HEK293T (cell line): ENCODE data around the gene SLC20A1.
"Not testable (repeated sequence)": the region's sequence is repeated elsewhere in the genome, so short reads cannot be mapped to it uniquely, and the experiment has no call there.

ENCODE experiments used
- CTCF ChIA-PET: fragments of 350-600 bp; formaldehyde crosslinking; extraction: SDS; loops from one replicate; lab custom pipeline; 2021; ENCODE audit warnings: antibody characterized with exemption, inconsistent platforms; lab: Yijun Ruan, JAX
- POLR2A ChIA-PET: fragments of 350-600 bp; formaldehyde crosslinking; extraction: SDS; loops from one replicate; lab custom pipeline; 2020; ENCODE audit warnings: antibody characterized with exemption, inconsistent platforms; lab: Yijun Ruan, JAX
- DNase-seq: peaks from one replicate; pipeline ENCODE4 v3.0.0; 2012; ENCODE audit warnings: mixed read lengths; ENCODE audit errors: extremely low spot score
- ARNT ChIP-seq: fragments of 450-650 bp; IDR thresholded peaks from 2 replicates; pipeline ENCODE4 v1.6.1; 2017; ENCODE audit warnings: mild to moderate bottlenecking
- BHLHE40 ChIP-seq: fragments of 450-650 bp; IDR thresholded peaks from 2 replicates; pipeline ENCODE4 v1.6.1; 2016; ENCODE audit warnings: mild to moderate bottlenecking, moderate library complexity, borderline replicate concordance
- CTBP1 ChIP-seq: fragments of 450-650 bp; IDR thresholded peaks from 2 replicates; pipeline ENCODE4 v1.6.1; 2016; ENCODE audit warnings: borderline replicate concordance
- ELF4 ChIP-seq: fragments of 450-650 bp; IDR thresholded peaks from 2 replicates; pipeline ENCODE4 v1.6.1; 2017; ENCODE audit warnings: antibody characterized with exemption
- FOXA1 ChIP-seq: fragments of 450-650 bp; IDR thresholded peaks from 2 replicates; pipeline ENCODE4 v1.6.1; 2016; ENCODE audit warnings: mild to moderate bottlenecking
- FOXK2 ChIP-seq: fragments of 450-650 bp; IDR thresholded peaks from 2 replicates; pipeline ENCODE4 v1.6.1; 2016; ENCODE audit warnings: mild to moderate bottlenecking
- FOXM1 ChIP-seq: fragments of 450-650 bp; IDR thresholded peaks from 2 replicates; pipeline ENCODE4 v1.6.1; 2017; ENCODE audit warnings: mild to moderate bottlenecking, borderline replicate concordance
- HDGF ChIP-seq: fragments of 450-650 bp; IDR thresholded peaks from 2 replicates; pipeline ENCODE4 v1.6.1; 2017; ENCODE audit warnings: antibody characterized with exemption, borderline replicate concordance
- L3MBTL2 ChIP-seq: fragments of 450-650 bp; conservative IDR thresholded peaks from 2 replicates; pipeline ENCODE4 v1.6.1; 2016; ENCODE audit warnings: mild to moderate bottlenecking
- LEF1 ChIP-seq: fragments of 450-650 bp; IDR thresholded peaks from 2 replicates; pipeline ENCODE4 v1.6.1; 2017; ENCODE audit warnings: mild to moderate bottlenecking, borderline replicate concordance
- NFRKB ChIP-seq: fragments of 450-650 bp; IDR thresholded peaks from 2 replicates; pipeline ENCODE4 v1.6.1; 2016; ENCODE audit warnings: mild to moderate bottlenecking, moderate library complexity
- SP1 ChIP-seq: fragments of 450-650 bp; IDR thresholded peaks from 2 replicates; pipeline ENCODE4 v1.6.1; 2017
- SUZ12 ChIP-seq: fragments of 450-650 bp; IDR thresholded peaks from 2 replicates; pipeline ENCODE4 v1.6.1; 2016; ENCODE audit warnings: mild to moderate bottlenecking
- TARDBP ChIP-seq: fragments of 450-650 bp; IDR thresholded peaks from 2 replicates; pipeline ENCODE4 v1.6.1; 2016
- ZNF384 ChIP-seq: fragments of 450-650 bp; IDR thresholded peaks from 2 replicates; pipeline ENCODE4 v1.6.1; 2016
- TF ChIP-seq, protein P1 (sequence below): fragments of 450-650 bp; IDR thresholded peaks from 2 replicates; pipeline ENCODE4 v1.6.1; 2016

Gene SLC20A1

DNA sequence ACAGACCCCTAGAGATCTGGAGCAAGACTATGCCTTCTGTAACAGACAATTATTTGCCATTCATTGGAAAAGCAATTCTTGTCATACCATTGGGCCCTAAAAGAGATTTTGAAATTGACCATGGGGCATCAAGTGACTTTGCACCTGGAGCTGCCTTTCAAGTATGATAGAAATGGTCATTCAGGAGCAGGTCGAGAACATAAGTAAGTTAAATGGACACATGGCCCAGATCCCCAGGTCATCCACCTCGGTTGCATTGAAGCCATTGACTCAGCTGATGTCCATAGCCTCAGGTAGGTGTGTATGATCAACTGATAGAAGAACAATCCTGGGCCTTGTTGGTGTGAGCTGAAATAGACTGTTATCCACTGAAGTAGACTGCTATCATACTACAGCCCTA, 42.0 kb upstream of the SLC20A1 start:
- CTCF ChIA-PET: no interaction called here
- TF ChIP-seq SUZ12: no peak
- no peak for TF ChIP-seq FOXM1
- TF ChIP-seq L3MBTL2: no peak
- no peak for TF ChIP-seq NFRKB
- TF ChIP-seq ZNF384: no peak
- TF ChIP-seq ELF4: no peak
- TF ChIP-seq BHLHE40: no peak
- no peak for TF ChIP-seq LEF1
- TF ChIP-seq SP1: no peak
- no peak for TF ChIP-seq FOXA1
- no peak for TF ChIP-seq CTBP1
- POLR2A ChIA-PET: no interaction called here
- no peak for DNase-seq

DNA sequence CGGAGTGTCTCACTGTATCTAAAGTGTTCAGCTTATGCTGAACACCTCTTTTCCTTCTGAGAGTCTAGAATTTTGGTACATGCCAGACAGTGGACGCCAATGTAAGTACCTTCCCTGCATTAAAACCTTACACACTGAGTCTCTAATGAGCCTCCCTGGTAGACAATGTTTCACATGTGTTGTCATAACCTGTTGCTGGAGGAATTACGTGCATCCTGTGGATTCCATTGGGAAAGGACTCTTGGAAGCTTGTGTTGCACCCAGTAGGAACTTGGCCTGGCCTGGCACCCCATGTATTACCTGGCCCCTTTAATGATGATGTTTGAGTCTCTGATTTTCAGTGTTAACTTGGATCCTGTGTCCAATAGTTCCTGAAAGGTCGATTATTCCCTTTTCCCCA, 40.8 kb upstream of the SLC20A1 start:
- ChIA-PET CTCF (interaction anchor here (0.6 kb wide), 1 partner anchor 36 kb away, joined by 5 read pairs; no protein-coding TSS in a partner anchor), POLR2A (no interaction called here)
- DNase-seq: no peak

DNA sequence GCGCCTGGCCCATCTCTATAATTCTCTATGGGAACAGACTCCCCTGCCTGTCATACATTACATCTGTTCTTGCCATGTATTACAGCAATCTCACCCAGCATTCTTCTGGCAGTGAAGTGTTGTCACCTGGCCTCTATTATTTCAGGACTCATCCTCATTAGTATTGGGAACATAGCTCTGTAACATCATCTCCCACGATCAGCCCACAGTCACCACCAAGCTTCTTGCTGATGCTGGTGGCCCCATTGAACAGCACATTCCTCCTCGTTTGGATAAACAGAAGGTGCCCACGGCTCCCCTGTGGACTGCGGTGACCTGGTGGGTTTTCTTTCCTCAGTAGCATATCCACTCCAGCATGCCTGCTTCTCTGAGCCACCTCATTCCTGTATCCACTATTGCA, 39.8 kb upstream of the SLC20A1 start:
- CTCF ChIA-PET: no interaction called here
- POLR2A ChIA-PET: no interaction called here
- TF ChIP-seq FOXA1 (no peak), ZNF384 (no peak), LEF1 (no peak)
- TF ChIP-seq, protein P1, sequence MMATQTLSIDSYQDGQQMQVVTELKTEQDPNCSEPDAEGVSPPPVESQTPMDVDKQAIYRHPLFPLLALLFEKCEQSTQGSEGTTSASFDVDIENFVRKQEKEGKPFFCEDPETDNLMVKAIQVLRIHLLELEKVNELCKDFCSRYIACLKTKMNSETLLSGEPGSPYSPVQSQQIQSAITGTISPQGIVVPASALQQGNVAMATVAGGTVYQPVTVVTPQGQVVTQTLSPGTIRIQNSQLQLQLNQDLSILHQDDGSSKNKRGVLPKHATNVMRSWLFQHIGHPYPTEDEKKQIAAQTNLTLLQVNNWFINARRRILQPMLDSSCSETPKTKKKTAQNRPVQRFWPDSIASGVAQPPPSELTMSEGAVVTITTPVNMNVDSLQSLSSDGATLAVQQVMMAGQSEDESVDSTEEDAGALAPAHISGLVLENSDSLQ: no peak
- no peak for DNase-seq

More for the DNA sequence above, 40.8 kb upstream of the SLC20A1 start:
- TF ChIP-seq ZNF384 (no peak), HDGF (no peak), BHLHE40 (no peak), L3MBTL2 (no peak), FOXM1 (no peak), SUZ12 (no peak), ARNT (no peak), FOXA1 (no peak), CTBP1 (no peak), FOXK2 (no peak), ELF4 (no peak), LEF1 (no peak), TARDBP (no peak), NFRKB (no peak), SP1 (no peak)
- TF ChIP-seq, protein P1: no peak

DNA sequence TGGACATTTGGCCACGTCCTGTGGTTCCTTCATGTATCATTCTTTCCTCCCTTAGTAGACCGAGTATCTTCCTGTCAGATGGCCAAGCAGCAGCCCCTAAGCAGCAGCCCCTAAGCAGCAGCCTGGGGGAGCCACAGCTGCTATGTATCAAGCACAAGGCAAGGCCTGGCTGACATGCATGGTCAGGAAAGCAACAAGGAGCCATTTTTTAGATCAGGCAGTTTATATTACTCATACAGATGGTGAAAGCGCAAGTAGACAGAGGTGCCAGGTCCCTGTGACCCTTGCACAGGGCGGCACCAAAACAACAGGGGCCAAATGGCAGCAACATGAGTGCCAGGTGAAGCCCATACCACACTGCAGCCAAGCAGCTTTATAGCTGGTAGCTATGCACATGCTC, 39.2 kb upstream of the SLC20A1 start:
- DNase-seq: no peak
- ChIA-PET CTCF (no interaction called here), POLR2A (no interaction called here)
- TF ChIP-seq FOXK2: no peak
- no peak for TF ChIP-seq SP1
- TF ChIP-seq, protein P1: no peak
- no peak for TF ChIP-seq BHLHE40
- TF ChIP-seq ELF4: no peak
- TF ChIP-seq NFRKB: no peak

DNA sequence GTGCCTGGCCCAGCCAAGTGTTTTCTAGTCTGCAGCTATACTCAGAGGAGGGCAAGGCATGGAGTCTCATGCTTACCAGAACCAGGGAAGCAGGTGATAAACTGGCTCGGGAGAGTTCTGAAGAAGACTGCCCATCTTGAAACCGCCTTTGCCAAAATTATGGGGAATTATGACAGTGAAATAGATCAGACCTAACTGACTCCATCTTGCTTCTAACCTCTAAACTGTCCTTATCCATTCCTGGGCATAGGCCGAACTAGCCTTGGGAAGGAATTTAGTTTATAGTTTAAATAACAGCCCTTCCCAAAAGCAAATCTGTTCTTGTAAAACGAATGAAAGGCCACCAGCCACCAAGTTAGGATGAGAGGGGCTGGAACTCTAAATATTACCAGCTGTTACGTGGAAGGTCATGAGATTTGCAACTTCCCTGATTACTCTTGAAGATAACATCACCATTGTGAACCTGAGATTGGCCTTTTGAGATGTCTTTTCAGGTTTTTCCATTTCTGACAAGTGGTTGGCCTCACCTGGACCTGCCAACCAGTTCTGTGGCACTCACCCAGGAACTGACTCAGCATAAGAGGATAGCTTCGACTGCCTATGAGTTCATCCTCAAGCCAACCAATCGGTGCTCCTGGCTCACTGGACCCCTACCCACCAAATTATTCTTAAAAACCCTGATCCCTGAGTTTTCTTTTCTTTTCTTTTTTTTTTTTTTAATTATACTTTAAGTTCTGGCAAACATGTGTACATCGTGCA, 37.9 kb upstream of the SLC20A1 start:
- POLR2A ChIA-PET: no interaction called here
- DNase-seq: no peak
- TF ChIP-seq TARDBP (no peak), ZNF384 (no peak), FOXM1 (no peak), CTBP1 (no peak), FOXK2 (no peak), SUZ12 (no peak), LEF1 (no peak), ARNT (no peak), L3MBTL2 (no peak), BHLHE40 (no peak), SP1 (no peak), FOXA1 (no peak), ELF4 (no peak), NFRKB (no peak), HDGF (no peak)
- TF ChIP-seq, protein P1: no peak
- CTCF ChIA-PET: no interaction called here

DNA sequence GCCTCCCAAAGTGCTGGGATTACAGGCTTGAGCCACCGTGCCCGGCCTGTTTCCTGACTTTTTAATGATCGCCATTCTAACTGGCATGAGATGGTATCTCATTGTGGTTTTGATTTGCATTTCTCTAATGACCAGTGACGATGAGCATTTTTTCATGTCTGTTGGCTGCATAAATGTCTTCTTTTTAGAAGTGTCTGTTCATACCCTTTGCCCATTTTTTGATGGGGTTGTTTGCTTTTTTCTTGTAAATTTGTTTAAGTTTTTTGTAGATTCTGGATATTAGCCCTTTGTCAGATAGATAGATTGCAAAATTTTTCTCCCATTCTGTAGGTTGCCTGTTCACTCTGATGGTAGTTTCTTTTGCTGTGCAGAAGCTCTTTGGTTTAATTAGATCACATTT, 36.4 kb upstream of the SLC20A1 start:
- POLR2A ChIA-PET: interaction anchor here (1.5 kb wide), 1 partner anchor 25 kb away, joined by 4 read pairs; the partner anchor contains the start of gene CHCHD5
- CTCF ChIA-PET, DNase-seq: not testable (repeated sequence)

DNA sequence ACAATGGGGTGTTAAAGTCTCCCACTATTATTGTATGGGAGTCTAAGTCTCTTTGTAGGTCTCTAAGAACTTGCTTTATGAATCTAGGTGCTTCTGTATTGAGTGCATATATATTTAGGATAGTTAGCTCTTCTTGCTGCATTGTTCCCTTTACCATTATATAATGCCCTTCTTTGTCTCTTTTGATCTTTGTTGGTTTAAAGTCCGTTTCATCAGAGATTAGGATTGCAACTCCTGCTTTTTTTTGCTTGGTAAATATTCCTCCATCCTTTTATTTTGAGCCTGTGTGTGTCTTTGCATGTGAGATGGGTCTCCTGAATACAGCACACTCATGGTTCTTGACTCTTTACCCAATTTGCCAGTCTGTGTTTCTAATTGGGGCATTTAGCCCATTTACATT, 33.5 kb upstream of the SLC20A1 start:
- CTCF ChIA-PET, DNase-seq, POLR2A ChIA-PET: not testable (repeated sequence)
